ENCODE results near the gene VAV3.
A peak's percentile ranks its signal among the peaks of the same experiment; 100 is the strongest.
"Not testable (repeated sequence)": the region's sequence is repeated elsewhere in the genome, so short reads cannot be mapped to it uniquely, and the experiment has no call there.

The VAV3 gene

GRCh38 chr1:107965110-107965991 lies at the start of gene VAV3:
VAV3 (minus strand) TSS chr1:107965180; CDS start chr1:107964869, 311 bp downstream.
- peak; percentile 66 for DNase-seq

- DNase-seq: no peak
These were observed 47.6 kb upstream of the VAV3 start for GRCh38 chr1:108012553-108012952.

GRCh38 chr1:108011295-108011694 lies 46.3 kb upstream of the VAV3 start:
- no peak for DNase-seq

GRCh38 chr1:108010581-108010980 lies 45.6 kb upstream of the VAV3 start:
- DNase-seq: no peak

GRCh38 chr1:108009603-108010195 lies 44.7 kb upstream of the VAV3 start:
- no peak for DNase-seq

- DNase-seq: no peak
These were observed 42.6 kb upstream of the VAV3 start for GRCh38 chr1:108007531-108007930.

- no peak for DNase-seq
These were observed 42.1 kb upstream of the VAV3 start for GRCh38 chr1:108007070-108007469.

GRCh38 chr1:108004919-108005318 lies 39.9 kb upstream of the VAV3 start:
- not testable (repeated sequence) for DNase-seq

- no peak for DNase-seq
These were observed 35.7 kb upstream of the VAV3 start for GRCh38 chr1:108000620-108001111.

- no peak for DNase-seq
These were observed 35.2 kb upstream of the VAV3 start for GRCh38 chr1:108000184-108000583.

- no peak for DNase-seq
These were observed 32.9 kb upstream of the VAV3 start for GRCh38 chr1:107997866-107998265.

- DNase-seq: no peak
These were observed 28.9 kb upstream of the VAV3 start for GRCh38 chr1:107993920-107994319.

GRCh38 chr1:107992347-107992746 lies 27.4 kb upstream of the VAV3 start:
- no peak for DNase-seq

GRCh38 chr1:107991371-107992066 lies 26.5 kb upstream of the VAV3 start:
- no peak for DNase-seq

GRCh38 chr1:107990606-107991005 lies 25.6 kb upstream of the VAV3 start:
- no peak for DNase-seq

- no peak for DNase-seq
These were observed 16.3 kb upstream of the VAV3 start for GRCh38 chr1:107981277-107981676.

- DNase-seq: no peak
These were observed 14.9 kb upstream of the VAV3 start for GRCh38 chr1:107979926-107980325.

GRCh38 chr1:107979088-107979487 lies 14.1 kb upstream of the VAV3 start:
- DNase-seq: no peak

GRCh38 chr1:107976836-107977235 lies 11.9 kb upstream of the VAV3 start:
- DNase-seq: no peak

- DNase-seq: no peak
These were observed 11.5 kb upstream of the VAV3 start for GRCh38 chr1:107976431-107976830.

GRCh38 chr1:107975851-107976250 lies 10.9 kb upstream of the VAV3 start:
- DNase-seq: no peak

- no peak for DNase-seq
These were observed 9.1 kb upstream of the VAV3 start for GRCh38 chr1:107974090-107974489.

- no peak for DNase-seq
These were observed 7.6 kb upstream of the VAV3 start for GRCh38 chr1:107972391-107973180.

Data from activated T-cell treated with anti-CD3 and anti-CD28 coated beads, Interleukin-2, amount 50 U/mL, for 1 hour (primary cell).